ACC112 (cell line): Measurements from ENCODE around the gene CREB5.

ENCODE experiments used
- H2AFZ ChIP-seq: fragments of 200-600 bp; sonication (generic); one replicate; pipeline ENCODE4 v1.6.0; 2017; ENCODE audit warnings: antibody characterized with exemption, low read length; ENCODE audit not compliant: unreplicated experiment
- H3K27ac ChIP-seq: fragments of 200-600 bp; sonication (generic); 2 replicates; pipeline ENCODE4 v1.5.1; 2014; ENCODE audit warnings: low read depth, mild to moderate bottlenecking, antibody characterized with exemption, low read length, moderate library complexity
- H3K27me3 ChIP-seq: fragments of 200-600 bp; sonication (generic); 2 replicates; pipeline ENCODE4 v1.6.1; 2014; ENCODE audit warnings: mild to moderate bottlenecking, antibody characterized with exemption, low read length, moderate library complexity, mixed read lengths; ENCODE audit not compliant: insufficient read depth
- H3K36me3 ChIP-seq: fragments of 200-600 bp; sonication (generic); 2 replicates; pipeline ENCODE4 v1.6.1; 2016; ENCODE audit warnings: mild to moderate bottlenecking, antibody characterized with exemption, low read length, moderate library complexity, mixed read lengths; ENCODE audit not compliant: insufficient read depth
- H3K4me1 ChIP-seq: fragments of 200-600 bp; sonication (generic); one replicate; pipeline ENCODE4 v1.6.1; 2016; ENCODE audit warnings: low read length, mixed read lengths; ENCODE audit not compliant: insufficient read depth, unreplicated experiment, control insufficient read depth
- H3K4me3 ChIP-seq: fragments of 200-600 bp; sonication (generic); 2 replicates; pipeline ENCODE4 v1.5.1; 2014; ENCODE audit warnings: mild to moderate bottlenecking, low read depth, low read length
- H3K79me2 ChIP-seq: fragments of 200-600 bp; sonication (generic); one replicate; pipeline ENCODE4 v1.6.0; 2016; ENCODE audit warnings: low read length; ENCODE audit not compliant: control insufficient read depth, unreplicated experiment, insufficient read depth

CREB5 gene

GRCh38 chr7:28858895-28859294, 446.6 kb downstream of the CREB5 start:
- H3K27ac ChIP-seq, result 0 out of 2 replicates have a peak overlapping the region, but pooled peaks have one; percentile 15
- H3K4me1 ChIP-seq, result peaks cover 24% of the 10 kb centered on the region
- no peaks in the 10 kb centered on the region for H3K79me2 ChIP-seq
- no peaks in the 10 kb centered on the region for H3K27me3 ChIP-seq
- H3K36me3 ChIP-seq, result no peaks in the 10 kb centered on the region
- no peak overlapping the region for H3K4me3 ChIP-seq
- H2AFZ ChIP-seq, result no peak overlapping the region

- no peak overlapping the region for H2AFZ ChIP-seq
- H3K36me3 ChIP-seq, result no peaks in the 10 kb centered on the region
- H3K27me3 ChIP-seq, result no peaks in the 10 kb centered on the region
- H3K79me2 ChIP-seq, result no peaks in the 10 kb centered on the region
- no peak overlapping the region for H3K27ac ChIP-seq
- H3K4me3 ChIP-seq, result no peak overlapping the region
- peaks cover 9% of the 10 kb centered on the region for H3K4me1 ChIP-seq
These were observed 449.5 kb downstream of the CREB5 start for GRCh38 chr7:28861825-28862224.

GRCh38 chr7:28862595-28863272, 450.4 kb downstream of the CREB5 start:
- H3K36me3 ChIP-seq, result no peaks in the 10 kb centered on the region
- H3K27me3 ChIP-seq, result no peaks in the 10 kb centered on the region
- no peak overlapping the region for H3K27ac ChIP-seq

GRCh38 chr7:28865601-28866144, 453.4 kb downstream of the CREB5 start:
- no peak overlapping the region for H3K27ac ChIP-seq
- H3K36me3 ChIP-seq, result no peaks in the 10 kb centered on the region
- H2AFZ ChIP-seq, result peak overlapping the region; percentile 7
- H3K4me1 ChIP-seq, result no peaks in the 10 kb centered on the region
- no peak overlapping the region; the same call in 1 of the 2 replicates for H3K4me3 ChIP-seq
- H3K79me2 ChIP-seq, result no peaks in the 10 kb centered on the region
- no peaks in the 10 kb centered on the region for H3K27me3 ChIP-seq

More at GRCh38 chr7:28862595-28863272, 450.4 kb downstream of the CREB5 start:
- Histone ChIP-seq H3K79me2 (no peaks in the 10 kb centered on the region), H3K4me1 (peaks cover 8% of the 10 kb centered on the region), H3K4me3 (no peak overlapping the region), H2AFZ (no peak overlapping the region)

- H3K27me3 ChIP-seq, result no peaks in the 10 kb centered on the region
- H3K36me3 ChIP-seq, result no peaks in the 10 kb centered on the region
- no peaks in the 10 kb centered on the region for H3K79me2 ChIP-seq
- H3K4me1 ChIP-seq, result no peaks in the 10 kb centered on the region
- H3K4me3 ChIP-seq, result no peak overlapping the region
- H2AFZ ChIP-seq, result no peak overlapping the region
- H3K27ac ChIP-seq, result no peak overlapping the region
These were observed 456.4 kb downstream of the CREB5 start for GRCh38 chr7:28868712-28869111.

GRCh38 chr7:28871077-28871476, 458.8 kb downstream of the CREB5 start:
- Histone ChIP-seq H2AFZ (no peak overlapping the region), H3K27me3 (no peaks in the 10 kb centered on the region), H3K4me1 (no peaks in the 10 kb centered on the region), H3K79me2 (no peaks in the 10 kb centered on the region), H3K27ac (no peak overlapping the region), H3K36me3 (no peaks in the 10 kb centered on the region), H3K4me3 (no peak overlapping the region)

- no peaks in the 10 kb centered on the region for H3K27me3 ChIP-seq
- no peaks in the 10 kb centered on the region for H3K4me1 ChIP-seq
- H3K27ac ChIP-seq, result no peak overlapping the region
- no peaks in the 10 kb centered on the region for H3K36me3 ChIP-seq
- H2AFZ ChIP-seq, result no peak overlapping the region
- no peak overlapping the region for H3K4me3 ChIP-seq
- H3K79me2 ChIP-seq, result no peaks in the 10 kb centered on the region
These were observed 459.3 kb downstream of the CREB5 start for GRCh38 chr7:28871631-28872030.

- Histone ChIP-seq H3K4me3 (no peak overlapping the region), H3K4me1 (no peaks in the 10 kb centered on the region), H2AFZ (no peak overlapping the region)
These were observed 459.9 kb downstream of the CREB5 start for GRCh38 chr7:28872226-28872625.

GRCh38 chr7:28873365-28873764, 461.0 kb downstream of the CREB5 start:
- no peaks in the 10 kb centered on the region for H3K79me2 ChIP-seq
- no peak overlapping the region for H2AFZ ChIP-seq
- no peaks in the 10 kb centered on the region for H3K4me1 ChIP-seq
- H3K27me3 ChIP-seq, result no peaks in the 10 kb centered on the region
- no peak overlapping the region for H3K27ac ChIP-seq
- no peak overlapping the region for H3K4me3 ChIP-seq
- H3K36me3 ChIP-seq, result no peaks in the 10 kb centered on the region

More at GRCh38 chr7:28872226-28872625, 459.9 kb downstream of the CREB5 start:
- no peaks in the 10 kb centered on the region for H3K79me2 ChIP-seq
- no peak overlapping the region for H3K27ac ChIP-seq
- H3K36me3 ChIP-seq, result no peaks in the 10 kb centered on the region
- no peaks in the 10 kb centered on the region for H3K27me3 ChIP-seq

- Histone ChIP-seq H3K79me2 (no peaks in the 10 kb centered on the region), H3K36me3 (no peaks in the 10 kb centered on the region), H3K27ac (no peak overlapping the region), H2AFZ (no peak overlapping the region), H3K4me3 (no peak overlapping the region), H3K4me1 (no peaks in the 10 kb centered on the region), H3K27me3 (no peaks in the 10 kb centered on the region)
These were observed 461.7 kb downstream of the CREB5 start for GRCh38 chr7:28874001-28874400.
